Activated CD4-positive, CD25-positive, alpha-beta regulatory T cell treated with anti-CD3 and anti-CD28 coated beads, Interleukin-2, amount 50 U/mL, for 24 hours (primary cell): Measurements from ENCODE around the gene AHDC1.
A peak's percentile ranks its signal among the peaks of the same experiment; 100 is the strongest.
"Not testable (repeated sequence)": the region's sequence is repeated elsewhere in the genome, so short reads cannot be mapped to it uniquely, and the experiment has no call there.

Experiments
- ATAC-seq, 2 donors: fragments of 150-1000 bp; cut with Tn5 transposase; one replicate each; pipeline ENCODE4 v1.10.0; 2021; ENCODE audit warnings: mild to moderate bottlenecking in 1 of 2, moderate library complexity in 1 of 2

The AHDC1 gene

GRCh38 chr1:27548136-27548853, 55.6 kb downstream of the AHDC1 start:
- ATAC-seq, result no peak

- no peak for ATAC-seq
These were observed 56.5 kb downstream of the AHDC1 start for GRCh38 chr1:27547220-27548116.

GRCh38 chr1:27545876-27546275, 58.1 kb downstream of the AHDC1 start:
- ATAC-seq, result no peak

- no peak for ATAC-seq
These were observed 58.7 kb downstream of the AHDC1 start for GRCh38 chr1:27545271-27545670.

- ATAC-seq, result no peak
These were observed 59.1 kb downstream of the AHDC1 start for GRCh38 chr1:27544834-27545233.

GRCh38 chr1:27543284-27543683, 60.7 kb downstream of the AHDC1 start:
- no peak for ATAC-seq

GRCh38 chr1:27542463-27543273, 61.3 kb downstream of the AHDC1 start:
- ATAC-seq, result peak; percentile 95 to 98

- ATAC-seq, result no peak
These were observed 63.8 kb downstream of the AHDC1 start for GRCh38 chr1:27539901-27540861.

GRCh38 chr1:27538793-27539192, 65.2 kb downstream of the AHDC1 start:
- no peak for ATAC-seq

- ATAC-seq, result not testable (repeated sequence)
These were observed 65.7 kb downstream of the AHDC1 start for GRCh38 chr1:27538305-27538676.

- ATAC-seq, result no peak
These were observed 67.2 kb downstream of the AHDC1 start for GRCh38 chr1:27536767-27537166.

- ATAC-seq, result no peak
These were observed 67.8 kb downstream of the AHDC1 start for GRCh38 chr1:27536010-27536757.

GRCh38 chr1:27535386-27535785, 68.6 kb downstream of the AHDC1 start:
- no peak for ATAC-seq

- no peak for ATAC-seq
These were observed 71.8 kb downstream of the AHDC1 start for GRCh38 chr1:27531959-27532685.

- ATAC-seq, result no peak
These were observed 73.8 kb downstream of the AHDC1 start for GRCh38 chr1:27530192-27530591.

- ATAC-seq, result no peak
These were observed 74.3 kb downstream of the AHDC1 start for GRCh38 chr1:27529704-27530018.

- ATAC-seq, result no peak
These were observed 74.9 kb downstream of the AHDC1 start for GRCh38 chr1:27528818-27529703.

GRCh38 chr1:27527890-27528817, 75.8 kb downstream of the AHDC1 start:
- ATAC-seq, result peak; percentile 47 to 51
